ENCODE data around the gene SUFU.

GRCh38 chr10:102595293-102595692 is 91.5 kb downstream of the SUFU start:
- TF ChIP-seq GATA2 (IDR thresholded peaks at IDR 0.05; ENCODE audit: low read depth, low read length) (no peak), GATA3 (IDR thresholded peaks at IDR 0.05; ENCODE audit: low read depth, low read length) (no peak)

Data from SH-SY5Y (cell line).